Heart left ventricle (tissue), 13 donors: ENCODE measurements around the gene TRAF3.

Source experiments
- POLR2A ChIP-seq, 2 donors: fragments of 450-650 bp; IDR thresholded peaks; one replicate each; pipeline ENCODE4 v1.6.1; 2017; ENCODE audit warnings: antibody characterized with exemption in 2 of 2, mild to moderate bottlenecking in 2 of 2, moderate library complexity in 2 of 2
- TF ChIP-seq, protein P1 (sequence below), 12 donors: fragments of 200-600 bp; sonication (generic) in 4 of 12; IDR thresholded peaks; one replicate each; pipeline versions ENCODE4 v1.5.0 to v1.8.0; 2018 to 2022; ENCODE audit warnings: antibody characterized with exemption in 12 of 12, mild to moderate bottlenecking in 5 of 12
- donor health status: ischemic (EF 13 %, LVEDD 7.1; RV severe dilation, severe dysfunction).
- donor health status: DM: no; HTN: yes; CAD: no.
- donor health status: DM: no; HTN: no; CAD: no.
- donor health status: ischemic (EF 25% LVEDD 6.9; RV normal size, moderate dysfunction).
- donor health status: ischemic (EF 25% LVEDD 5.7; RV mildly dilated, moderate dysfunction).
- donor health status: ischemic (EF 35%, LVEDD 5.7; RV mildly dilated, moderate dysfunction).
- donor health status: nonischemic (EF 11% LVEDD 7.7; RV severe dilation, severe dysfunction).
- donor health status: DM: yes; HTN: yes; CAD: no.
- donor health status: PGD.
- donor health status: ischemic (EF 29% LVEDD 5.4; RV normal size, mild dysfunction).
- donor health status: nonischemic (EF 23%, LVEDD 6.1; RV moderate dilation, normal function).

- TF ChIP-seq, protein P1, sequence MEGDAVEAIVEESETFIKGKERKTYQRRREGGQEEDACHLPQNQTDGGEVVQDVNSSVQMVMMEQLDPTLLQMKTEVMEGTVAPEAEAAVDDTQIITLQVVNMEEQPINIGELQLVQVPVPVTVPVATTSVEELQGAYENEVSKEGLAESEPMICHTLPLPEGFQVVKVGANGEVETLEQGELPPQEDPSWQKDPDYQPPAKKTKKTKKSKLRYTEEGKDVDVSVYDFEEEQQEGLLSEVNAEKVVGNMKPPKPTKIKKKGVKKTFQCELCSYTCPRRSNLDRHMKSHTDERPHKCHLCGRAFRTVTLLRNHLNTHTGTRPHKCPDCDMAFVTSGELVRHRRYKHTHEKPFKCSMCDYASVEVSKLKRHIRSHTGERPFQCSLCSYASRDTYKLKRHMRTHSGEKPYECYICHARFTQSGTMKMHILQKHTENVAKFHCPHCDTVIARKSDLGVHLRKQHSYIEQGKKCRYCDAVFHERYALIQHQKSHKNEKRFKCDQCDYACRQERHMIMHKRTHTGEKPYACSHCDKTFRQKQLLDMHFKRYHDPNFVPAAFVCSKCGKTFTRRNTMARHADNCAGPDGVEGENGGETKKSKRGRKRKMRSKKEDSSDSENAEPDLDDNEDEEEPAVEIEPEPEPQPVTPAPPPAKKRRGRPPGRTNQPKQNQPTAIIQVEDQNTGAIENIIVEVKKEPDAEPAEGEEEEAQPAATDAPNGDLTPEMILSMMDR (IDR thresholded peaks at IDR 0.05): no peak
- no peak for TF ChIP-seq POLR2A (IDR thresholded peaks at IDR 0.05)
Measured at GRCh38 chr14:102828151-102828550, 50.9 kb downstream of the TRAF3 start.
